ENCODE data around the gene PLK4.

PLK4 gene

GRCh38 chr4:127846765-127847164 is 33.9 kb upstream of the PLK4 start:
- Histone ChIP-seq H3K27me3 (replicated peaks) (no peaks in the 10 kb centered on the region), H3K4me3 (ENCODE audit: low read depth, low read length) (no peak overlapping the region), H3K36me3 (replicated peaks) (no peaks in the 10 kb centered on the region), H3K27ac (no peak overlapping the region)
- DNase-seq: no peak
- no peak for TF ChIP-seq CTCF (IDR thresholded peaks at IDR 0.05; ENCODE audit: low read depth, low read length, missing control alignments)
- in situ Hi-C loops (cut with HindIII; ENCODE audit: low pct_ligation_motif_present, low sequenced_read_pairs): no loop called here

GRCh38 chr4:127849505-127850234 is 31.0 kb upstream of the PLK4 start:
- no peak for TF ChIP-seq CTCF (IDR thresholded peaks at IDR 0.05; ENCODE audit: low read depth, low read length, missing control alignments)
- Histone ChIP-seq H3K36me3 (replicated peaks) (no peaks in the 10 kb centered on the region), H3K27me3 (replicated peaks) (no peaks in the 10 kb centered on the region), H3K4me3 (ENCODE audit: low read depth, low read length) (no peak overlapping the region), H3K27ac (no peak overlapping the region)
- DNase-seq: no peak
- in situ Hi-C loops (cut with HindIII; ENCODE audit: low pct_ligation_motif_present, low sequenced_read_pairs): no loop called here

- Histone ChIP-seq H3K27me3 (replicated peaks) (no peaks in the 10 kb centered on the region), H3K36me3 (replicated peaks) (no peaks in the 10 kb centered on the region), H3K27ac (no peak overlapping the region), H3K4me3 (ENCODE audit: low read depth, low read length) (no peak overlapping the region)
- in situ Hi-C loops (cut with HindIII; ENCODE audit: low pct_ligation_motif_present, low sequenced_read_pairs): no loop called here
- DNase-seq: no peak
- TF ChIP-seq CTCF (IDR thresholded peaks at IDR 0.05; ENCODE audit: low read depth, low read length, missing control alignments): no peak
Measured at GRCh38 chr4:127852661-127853060, 28.0 kb upstream of the PLK4 start.

- TF ChIP-seq CTCF (IDR thresholded peaks at IDR 0.05; ENCODE audit: low read depth, low read length, missing control alignments): no peak
- in situ Hi-C loops (cut with HindIII; ENCODE audit: low pct_ligation_motif_present, low sequenced_read_pairs): no loop called here
- Histone ChIP-seq H3K4me3 (ENCODE audit: low read depth, low read length) (no peak overlapping the region), H3K27me3 (replicated peaks) (no peaks in the 10 kb centered on the region), H3K36me3 (replicated peaks) (no peaks in the 10 kb centered on the region), H3K27ac (no peak overlapping the region)
- no peak for DNase-seq
Measured at GRCh38 chr4:127856196-127856812, 24.4 kb upstream of the PLK4 start.

- Histone ChIP-seq H3K27ac (no peak overlapping the region), H3K27me3 (replicated peaks) (no peaks in the 10 kb centered on the region), H3K4me3 (ENCODE audit: low read depth, low read length) (no peak overlapping the region), H3K36me3 (replicated peaks) (no peaks in the 10 kb centered on the region)
- no peak for TF ChIP-seq CTCF (IDR thresholded peaks at IDR 0.05; ENCODE audit: low read depth, low read length, missing control alignments)
- peak; percentile 78 for DNase-seq
- in situ Hi-C loops (cut with HindIII; ENCODE audit: low pct_ligation_motif_present, low sequenced_read_pairs): no loop called here
Measured at GRCh38 chr4:127856813-127857447, 23.8 kb upstream of the PLK4 start.
